D341Med (cell line): Measurements from ENCODE around the gene POP7.
"Not testable (repeated sequence)": the region's sequence is repeated elsewhere in the genome, so short reads cannot be mapped to it uniquely, and the experiment has no call there.

Source experiments
- DNase-seq: peaks from one replicate; pipeline ENCODE4 v3.0.0; 2012; ENCODE audit warnings: low spot score

Gene POP7

GRCh38 chr7:100705753-100706671 lies at the start of gene POP7:
POP7 (plus strand) TSS chr7:100706121; CDS start chr7:100706831, 710 bp downstream.
- peak; percentile 98 for DNase-seq

GRCh38 chr7:100662194-100662776 lies 43.6 kb upstream of the POP7 start:
- not testable (repeated sequence) for DNase-seq

DNA sequence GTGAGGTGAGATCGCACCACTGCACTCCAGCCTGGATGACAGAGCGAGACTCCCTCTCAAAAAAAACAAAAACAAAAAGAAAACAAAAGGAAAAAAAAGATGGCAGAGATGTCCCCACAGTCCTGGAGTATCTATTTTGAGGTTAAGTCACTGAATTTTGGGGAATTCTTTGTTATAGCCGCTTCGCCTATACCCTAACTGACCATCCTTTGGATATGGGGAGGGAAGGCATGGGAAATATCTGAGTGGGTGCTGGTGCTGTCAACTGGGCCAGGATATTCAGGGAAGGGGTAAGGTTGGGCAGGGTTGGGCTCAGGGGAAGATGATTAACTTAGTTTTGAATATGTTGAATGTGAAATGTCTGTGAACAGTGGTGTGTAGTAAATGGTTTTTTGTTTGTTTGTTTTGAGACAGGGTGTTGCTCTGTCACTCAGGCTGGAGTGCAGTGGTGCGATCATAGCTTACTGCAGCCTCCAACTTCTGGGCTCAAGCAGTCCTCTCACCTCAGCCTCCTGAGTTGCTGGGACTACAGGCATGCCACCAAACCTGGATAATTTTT lies 40.7 kb upstream of the POP7 start:
- no peak for DNase-seq

DNA sequence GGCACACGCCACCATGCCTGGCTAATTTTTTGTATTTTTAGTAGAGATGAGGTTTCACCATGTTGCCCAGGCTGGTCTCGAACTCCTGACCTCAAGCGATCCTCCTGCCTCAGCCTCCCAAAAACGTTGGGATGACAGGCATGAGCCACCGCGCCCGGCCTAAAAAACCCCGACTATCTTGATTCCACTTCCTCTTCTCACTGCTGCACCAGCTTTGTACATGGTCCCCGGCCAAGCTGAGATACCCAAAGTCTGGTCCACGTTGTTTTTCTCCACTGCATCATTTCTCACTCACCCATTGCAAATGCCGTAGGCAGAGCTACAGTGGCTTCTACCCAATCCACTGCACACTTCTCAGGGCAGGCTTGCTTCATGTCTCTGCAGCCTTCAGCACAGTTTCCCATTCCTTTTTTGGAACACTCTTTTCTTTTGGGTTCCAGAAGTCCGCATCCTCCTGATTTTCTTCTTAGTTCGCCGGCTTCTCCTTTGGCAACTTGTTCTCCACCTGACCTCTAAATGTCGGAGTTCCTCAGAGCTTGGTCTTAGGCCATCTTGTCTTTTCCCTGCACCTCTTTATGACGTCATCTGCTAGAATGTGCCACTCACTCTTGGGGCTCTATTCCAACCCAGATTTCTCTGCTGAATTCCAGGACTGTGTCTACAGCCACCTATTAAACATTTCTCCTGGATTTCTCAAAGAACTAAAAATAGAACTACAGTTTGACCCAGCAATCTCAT lies 38.4 kb upstream of the POP7 start:
- no peak for DNase-seq

- no peak for DNase-seq
These were observed 37.9 kb upstream of the POP7 start for GRCh38 chr7:100668069-100668449.

DNA sequence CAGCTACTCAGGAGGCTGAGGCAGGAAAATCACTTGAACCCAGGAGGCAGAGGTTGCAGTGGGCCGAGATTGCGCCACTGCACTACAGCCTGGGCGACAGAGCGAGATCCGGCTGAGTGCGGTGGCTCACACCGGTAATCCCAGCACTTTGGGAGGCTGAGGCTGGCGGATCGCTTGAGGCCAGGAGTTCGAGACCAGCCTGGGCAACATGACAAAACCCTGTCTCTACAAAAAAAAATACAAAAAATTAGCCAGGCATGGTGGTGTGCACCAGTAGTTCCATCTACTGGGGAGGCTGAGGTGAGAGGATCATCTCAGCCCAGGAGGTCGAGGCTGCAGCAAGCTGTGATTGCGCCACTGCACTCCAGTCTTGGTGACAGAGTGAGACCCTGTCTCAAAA lies 36.8 kb upstream of the POP7 start:
- DNase-seq: not testable (repeated sequence)

DNA sequence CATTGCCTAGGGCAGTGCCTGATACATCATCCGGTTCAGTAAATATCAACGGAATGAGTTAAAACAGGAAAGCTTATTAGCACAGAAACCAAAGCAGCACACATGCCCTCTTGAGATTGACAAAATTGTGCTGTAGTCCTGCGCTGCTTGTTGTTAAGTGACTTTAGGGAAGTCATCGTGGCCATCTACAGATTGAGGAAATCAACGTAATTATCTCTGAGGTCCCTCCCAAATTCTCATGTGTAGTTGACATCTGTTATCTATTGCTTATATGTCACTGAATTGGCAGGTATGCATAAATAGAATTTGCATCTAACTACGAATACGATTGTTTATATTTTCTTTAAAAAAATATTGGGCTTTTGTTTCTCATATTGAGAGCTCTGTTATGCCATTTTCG lies 35.8 kb upstream of the POP7 start:
- no peak for DNase-seq

- DNase-seq: no peak
These were observed 34.3 kb upstream of the POP7 start for GRCh38 chr7:100671353-100672327.

DNA sequence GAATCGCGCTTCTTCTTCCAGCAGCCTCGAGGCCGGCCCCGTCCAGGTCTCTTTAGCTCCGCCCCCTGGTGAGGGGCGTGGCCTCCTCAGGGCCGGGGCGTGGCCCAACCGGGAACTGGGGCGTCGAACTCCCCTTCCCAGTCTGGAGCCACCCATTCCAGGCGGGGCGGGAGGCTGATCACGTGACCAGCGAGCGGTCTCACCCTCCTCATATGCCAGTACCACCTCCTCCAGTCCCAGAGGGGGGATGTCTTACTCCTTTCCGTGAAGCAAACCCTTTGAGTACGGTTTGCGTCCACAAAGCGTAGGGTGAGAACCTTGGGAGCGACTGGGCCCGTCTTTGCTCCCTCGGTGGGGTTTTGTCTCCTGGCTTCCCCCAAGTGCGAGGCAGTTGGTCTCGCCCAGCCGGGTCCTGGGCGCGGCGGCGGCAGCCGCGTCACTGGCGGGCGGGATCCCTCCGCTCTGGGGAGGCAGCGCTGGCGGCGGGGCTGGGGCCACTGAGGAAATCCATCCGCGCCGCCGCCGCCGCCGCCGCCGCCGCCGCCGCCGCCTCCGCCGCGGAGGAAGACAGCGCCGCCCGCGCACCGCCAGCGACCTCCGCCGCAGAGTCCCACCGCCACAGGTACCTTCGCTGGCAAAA lies 32.5 kb upstream of the POP7 start, which contains the start of gene GNB2:
Gene GNB2 (plus strand): TSS at position 439 of the 640 bp plus-strand sequence. CDS start 2,526 bp downstream, outside the sequence.
- DNase-seq: peak; percentile 97

DNA sequence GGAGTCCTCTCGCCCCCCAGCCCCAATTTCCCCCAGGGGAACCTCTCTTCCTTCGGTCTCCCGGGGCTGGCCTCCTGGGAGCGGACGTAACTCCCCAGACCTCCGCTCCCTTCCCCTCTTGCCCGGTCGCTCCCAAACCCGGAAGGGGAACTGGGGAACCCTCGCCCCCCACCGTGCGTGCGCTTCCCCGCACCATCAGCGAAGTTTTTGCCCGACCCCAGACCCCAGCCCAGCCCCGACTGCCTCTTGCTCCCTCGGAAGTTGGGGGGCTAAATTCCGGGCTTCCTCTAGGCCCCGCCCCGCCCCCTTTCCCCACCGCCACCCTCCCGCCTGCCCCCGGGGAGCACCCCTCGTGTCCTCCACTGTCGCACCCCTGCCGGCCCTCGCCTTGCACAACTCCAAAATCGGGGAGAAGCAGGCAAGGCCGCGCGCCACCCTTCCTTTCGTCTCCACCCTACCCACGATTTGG lies 31.9 kb upstream of the POP7 start:
- peak; percentile 51 for DNase-seq

GRCh38 chr7:100674411-100675104 lies 31.4 kb upstream of the POP7 start:
- peak; percentile 60 for DNase-seq

GRCh38 chr7:100675105-100675451 lies 30.8 kb upstream of the POP7 start:
- DNase-seq: peak; percentile 69

GRCh38 chr7:100675581-100676350 lies 30.2 kb upstream of the POP7 start:
- DNase-seq: peak; percentile 82

- DNase-seq: no peak
These were observed 29.2 kb upstream of the POP7 start for GRCh38 chr7:100676501-100677306.

DNA sequence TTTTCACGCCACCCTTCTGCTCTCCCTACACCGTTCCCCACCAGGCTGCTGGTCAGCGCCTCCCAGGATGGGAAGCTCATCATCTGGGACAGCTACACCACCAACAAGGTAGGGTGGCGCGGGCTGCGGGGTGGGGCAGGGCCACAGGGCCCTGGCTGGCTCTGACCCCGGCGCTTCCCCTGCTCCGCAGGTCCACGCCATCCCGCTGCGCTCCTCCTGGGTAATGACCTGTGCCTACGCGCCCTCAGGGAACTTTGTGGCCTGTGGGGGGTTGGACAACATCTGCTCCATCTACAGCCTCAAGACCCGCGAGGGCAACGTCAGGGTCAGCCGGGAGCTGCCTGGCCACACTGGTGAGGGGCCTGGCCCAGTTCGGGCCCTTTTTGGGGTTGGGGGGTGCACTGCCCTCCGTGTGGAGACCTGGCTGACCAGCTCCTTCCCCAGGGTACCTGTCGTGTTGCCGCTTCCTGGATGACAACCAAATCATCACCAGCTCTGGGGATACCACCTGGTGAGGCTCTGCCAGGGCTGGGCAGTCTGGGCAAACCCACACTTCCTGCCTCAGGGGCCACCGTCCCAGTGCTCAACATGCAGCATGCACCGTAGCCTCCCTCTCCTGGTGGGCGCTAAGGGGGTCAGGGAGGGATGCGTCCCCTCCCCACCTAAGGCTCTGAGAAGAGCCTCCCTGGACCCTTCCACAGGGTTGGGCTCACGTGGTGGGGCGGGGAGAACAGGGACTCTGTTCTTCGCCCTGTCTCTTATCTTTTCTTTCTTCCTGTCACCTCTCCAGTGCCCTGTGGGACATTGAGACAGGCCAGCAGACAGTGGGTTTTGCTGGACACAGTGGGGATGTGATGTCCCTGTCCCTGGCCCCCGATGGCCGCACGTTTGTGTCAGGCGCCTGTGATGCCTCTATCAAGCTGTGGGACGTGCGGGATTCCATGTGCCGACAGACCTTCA lies 28.3 kb upstream of the POP7 start:
- no peak for DNase-seq

GRCh38 chr7:100678291-100678984 lies 27.5 kb upstream of the POP7 start:
- peak; percentile 41 for DNase-seq
